ENCODE results near the gene RGR.

Gene RGR

DNA sequence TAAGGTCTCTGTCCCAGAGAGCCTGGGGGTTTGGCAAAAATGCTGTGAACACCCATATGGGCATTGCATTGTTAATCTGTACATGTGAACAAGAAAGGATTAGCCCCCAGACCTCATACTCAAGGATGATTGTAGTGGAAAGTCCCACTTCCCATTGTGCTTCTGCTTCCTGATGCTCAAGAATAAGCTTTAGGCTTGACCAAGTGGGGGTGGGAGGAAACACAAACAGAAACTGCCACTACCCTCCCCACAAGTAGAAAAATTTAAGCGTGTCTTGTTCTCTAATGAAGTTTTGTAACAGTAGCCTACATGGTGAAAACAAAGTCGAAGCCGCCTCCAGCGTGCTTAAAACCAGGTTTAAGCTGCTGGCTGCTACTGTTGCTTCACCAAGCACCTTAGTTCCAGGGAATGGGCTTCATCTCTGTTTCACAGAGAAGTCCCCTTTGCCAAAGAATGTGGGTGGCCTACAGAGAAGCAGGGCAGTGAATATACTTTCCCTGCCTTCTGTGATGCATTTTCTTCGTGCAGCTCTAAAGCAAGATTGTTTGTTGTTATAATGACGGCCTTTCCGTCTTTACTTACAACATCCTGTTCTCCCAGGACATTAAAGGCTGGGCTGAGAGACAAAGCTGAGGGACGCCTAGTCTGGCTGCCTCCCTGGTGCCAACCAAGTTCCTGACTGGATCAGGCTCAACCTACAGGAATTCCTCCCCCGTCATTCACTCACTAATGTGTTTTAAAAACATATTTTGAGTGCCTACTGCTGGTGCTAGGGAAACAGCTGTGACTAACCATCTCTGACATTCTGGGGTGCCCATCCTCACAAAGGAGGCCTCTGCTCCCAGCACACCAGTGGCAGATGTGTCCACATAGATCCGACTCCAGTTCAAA lies 51.5 kb downstream of the RGR start:
- ChIA-PET CTCF (interaction anchor here (0.9 kb wide), 1 partner anchor 32 kb away, joined by 3 read pairs; no protein-coding TSS in a partner anchor), POLR2A (no interaction called here)
- DNase-seq (ENCODE audit: extremely low spot score) = no peak
- TF ChIP-seq, protein P1, sequence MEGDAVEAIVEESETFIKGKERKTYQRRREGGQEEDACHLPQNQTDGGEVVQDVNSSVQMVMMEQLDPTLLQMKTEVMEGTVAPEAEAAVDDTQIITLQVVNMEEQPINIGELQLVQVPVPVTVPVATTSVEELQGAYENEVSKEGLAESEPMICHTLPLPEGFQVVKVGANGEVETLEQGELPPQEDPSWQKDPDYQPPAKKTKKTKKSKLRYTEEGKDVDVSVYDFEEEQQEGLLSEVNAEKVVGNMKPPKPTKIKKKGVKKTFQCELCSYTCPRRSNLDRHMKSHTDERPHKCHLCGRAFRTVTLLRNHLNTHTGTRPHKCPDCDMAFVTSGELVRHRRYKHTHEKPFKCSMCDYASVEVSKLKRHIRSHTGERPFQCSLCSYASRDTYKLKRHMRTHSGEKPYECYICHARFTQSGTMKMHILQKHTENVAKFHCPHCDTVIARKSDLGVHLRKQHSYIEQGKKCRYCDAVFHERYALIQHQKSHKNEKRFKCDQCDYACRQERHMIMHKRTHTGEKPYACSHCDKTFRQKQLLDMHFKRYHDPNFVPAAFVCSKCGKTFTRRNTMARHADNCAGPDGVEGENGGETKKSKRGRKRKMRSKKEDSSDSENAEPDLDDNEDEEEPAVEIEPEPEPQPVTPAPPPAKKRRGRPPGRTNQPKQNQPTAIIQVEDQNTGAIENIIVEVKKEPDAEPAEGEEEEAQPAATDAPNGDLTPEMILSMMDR (IDR thresholded peaks at IDR 0.05; ENCODE audit: control extremely low read depth, extremely low read depth, low read depth, missing control alignments) = no peak

DNA sequence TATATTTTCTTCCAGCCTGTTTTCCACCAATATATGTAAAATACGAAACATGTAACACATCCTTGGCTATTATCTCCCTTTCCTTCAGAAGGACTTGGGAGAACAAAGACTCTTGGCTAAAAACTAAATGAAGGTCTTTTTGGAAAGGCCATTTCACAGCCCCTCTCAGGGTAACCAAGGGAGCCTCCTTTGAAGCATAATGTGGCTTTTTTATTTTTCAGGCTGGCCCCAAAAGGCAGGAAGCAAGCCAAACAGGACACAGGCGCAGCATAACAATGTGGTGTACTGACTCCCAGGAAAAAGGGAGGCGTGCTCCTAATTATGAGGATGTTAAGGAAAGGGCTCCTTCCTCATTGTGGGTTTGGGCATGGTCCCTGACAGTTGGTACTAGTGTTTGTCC lies 53.2 kb downstream of the RGR start:
- POLR2A ChIA-PET = no interaction called here

DNA sequence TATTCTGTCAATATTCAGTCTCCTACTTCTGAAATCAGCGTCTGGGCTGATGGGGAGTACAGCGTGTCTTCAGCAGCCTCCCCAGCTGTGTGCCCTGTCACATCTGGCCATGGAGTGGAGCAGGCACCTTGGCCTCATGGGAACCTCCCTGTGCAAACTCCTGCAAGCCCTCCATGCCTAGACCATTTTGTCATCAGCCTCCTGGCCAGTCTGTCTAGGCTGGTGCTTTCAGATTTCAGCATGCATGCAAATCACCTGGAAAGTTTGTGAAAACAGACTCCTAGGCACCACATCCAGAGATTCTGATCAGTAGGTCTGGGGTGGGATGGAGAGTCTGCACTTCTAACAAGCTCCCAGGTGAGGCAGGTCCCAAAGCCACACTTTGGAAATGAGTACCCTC lies 57.4 kb downstream of the RGR start:
- ChIA-PET CTCF (interaction anchor here (0.9 to 1.6 kb wide), 5 partner anchors 13 to 235 kb away, joined by 3 to 5 read pairs (median 3); no protein-coding TSS in a partner anchor), POLR2A (no interaction called here)
- DNase-seq (ENCODE audit: extremely low spot score) = no peak
- TF ChIP-seq, protein P1 (IDR thresholded peaks at IDR 0.05; ENCODE audit: control extremely low read depth, extremely low read depth, low read depth, missing control alignments) = no peak

More for the DNA sequence above, 53.2 kb downstream of the RGR start:
- no peak for DNase-seq (ENCODE audit: extremely low spot score)
- CTCF ChIA-PET = no interaction called here
- TF ChIP-seq, protein P1 (IDR thresholded peaks at IDR 0.05; ENCODE audit: control extremely low read depth, extremely low read depth, low read depth, missing control alignments) = no peak

DNA sequence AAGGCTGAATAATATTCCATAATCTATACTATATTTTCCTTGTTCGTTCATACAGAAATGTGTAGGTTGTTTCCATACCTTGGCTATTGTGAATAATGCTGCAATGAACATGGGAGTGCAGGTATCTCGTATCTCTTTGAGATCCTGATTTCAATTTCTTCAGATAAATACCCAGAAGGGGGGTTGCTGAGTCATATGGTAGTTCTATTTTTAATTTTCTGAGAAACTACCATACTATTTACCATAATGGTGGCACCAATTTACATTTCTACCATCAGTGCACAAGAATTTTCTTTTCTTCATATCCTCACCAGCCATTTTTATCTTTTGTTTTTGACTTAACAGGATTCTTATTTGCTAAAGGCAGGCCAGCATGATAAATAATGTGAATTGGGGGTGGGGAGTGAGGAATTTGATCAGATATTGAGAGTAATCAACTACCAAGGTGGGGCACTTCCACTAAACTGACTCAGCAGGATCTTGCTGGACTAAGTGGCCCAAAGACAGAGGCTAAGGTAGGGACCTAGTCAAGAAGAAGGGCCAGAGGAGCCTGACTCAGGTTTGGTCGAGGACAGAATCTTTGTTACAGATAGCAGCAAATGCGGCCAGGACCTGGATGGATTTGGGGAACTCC lies 62.0 kb downstream of the RGR start:
- TF ChIP-seq, protein P1 (IDR thresholded peaks at IDR 0.05; ENCODE audit: control extremely low read depth, extremely low read depth, low read depth, missing control alignments) = no peak
- ChIA-PET POLR2A (no interaction called here), CTCF (interaction anchor here (1.8 kb wide), 1 partner anchor 230 kb away, joined by 5 read pairs; no protein-coding TSS in a partner anchor)
- DNase-seq (ENCODE audit: extremely low spot score) = no peak

DNA sequence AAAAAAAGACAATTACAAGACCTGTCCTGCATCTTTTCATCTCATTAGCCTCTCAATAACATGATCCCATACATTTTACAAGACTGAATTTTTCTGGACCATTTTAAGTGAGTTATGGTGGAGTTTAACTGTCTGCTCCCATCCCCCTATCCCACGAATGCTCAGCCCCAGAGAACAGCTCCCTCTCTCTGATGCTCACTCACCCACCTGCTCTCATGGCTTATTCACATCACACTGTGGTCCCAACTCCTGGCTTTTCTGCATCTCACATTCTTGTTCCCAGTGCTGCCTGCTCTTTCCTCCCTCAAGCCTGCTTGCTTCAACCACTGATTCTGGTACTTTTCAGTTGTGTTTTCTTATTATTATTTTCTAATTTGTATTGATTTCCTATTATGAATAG lies 63.2 kb downstream of the RGR start:
- ChIA-PET CTCF (interaction anchor here (0.8 to 1.8 kb wide), 3 partner anchors 17 to 229 kb away, joined by 3 to 5 read pairs (median 3); partner anchors contain the start of gene CCSER2), POLR2A (no interaction called here)
- TF ChIP-seq, protein P1 (IDR thresholded peaks at IDR 0.05; ENCODE audit: control extremely low read depth, extremely low read depth, low read depth, missing control alignments) = no peak
- no peak for DNase-seq (ENCODE audit: extremely low spot score)

DNA sequence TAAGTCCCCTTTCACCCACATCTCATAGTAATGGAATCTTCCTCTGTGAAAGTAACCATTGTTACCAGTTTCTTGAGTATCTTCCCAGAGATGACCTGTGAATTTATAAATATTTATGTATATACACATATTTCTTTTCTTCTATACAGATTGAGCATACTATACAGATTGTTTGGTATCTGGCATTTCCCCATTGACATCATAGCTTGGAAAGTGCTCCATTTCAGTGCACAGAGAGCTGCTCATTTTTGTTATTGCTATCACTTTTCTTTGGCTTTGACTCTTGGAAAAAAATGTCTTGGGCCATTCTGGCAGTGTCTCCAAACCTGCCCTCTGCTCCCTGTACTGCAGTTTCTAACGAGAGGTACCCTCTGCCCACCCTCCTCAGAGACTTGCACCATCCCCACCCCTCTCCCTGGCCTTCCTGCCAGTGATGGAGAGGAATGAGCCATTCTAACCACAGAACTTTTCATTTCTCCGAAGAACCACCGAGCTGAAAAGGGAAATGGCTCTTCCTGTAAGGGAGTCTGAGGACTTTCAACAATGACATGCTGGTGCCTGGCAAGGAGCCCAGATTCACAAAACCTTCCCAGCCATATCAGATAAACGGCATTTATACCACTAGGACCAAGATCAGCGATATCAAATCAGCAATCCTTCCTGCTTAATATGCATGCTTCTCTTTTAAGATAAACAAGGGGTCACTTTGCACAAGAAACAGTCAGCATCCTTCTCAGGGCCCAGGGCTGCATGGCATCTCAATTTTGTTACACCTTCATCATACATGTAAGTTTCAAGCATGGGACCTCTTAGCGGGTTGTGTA lies 63.8 kb downstream of the RGR start:
- TF ChIP-seq, protein P1 (IDR thresholded peaks at IDR 0.05; ENCODE audit: control extremely low read depth, extremely low read depth, low read depth, missing control alignments) = no peak
- CTCF ChIA-PET = interaction anchor here (0.8 to 1.8 kb wide), 3 partner anchors 16 to 228 kb away, joined by 3 to 5 read pairs (median 3); partner anchors contain the start of gene CCSER2
- POLR2A ChIA-PET = no interaction called here
- DNase-seq (ENCODE audit: extremely low spot score) = no peak

Measured in GM10248 (cell line).